GM23338 (cell line): ENCODE data around the gene RXFP1. TPM values are rescaled to one million over a fixed set of nuclear protein-coding genes. Genes with fewer than 3 reads are reported as not detected.

ENCODE experiments used
- ATAC-seq: fragments of 200-7000 bp; cut with Tn5 transposase; 3 replicates; pipeline ENCODE4 v1.9.1; 2020
- DNase-seq: peaks from one replicate; pipeline ENCODE4 v3.0.0-alpha.2; 2015; ENCODE audit warnings: low spot score
- H2AFZ ChIP-seq: fragments of 200-600 bp; sonication (generic); 2 replicates; pipeline ENCODE4 v1.8.0; 2016; ENCODE audit warnings: antibody characterized with exemption, mild to moderate bottlenecking, moderate library complexity
- H3F3A ChIP-seq: fragments of 200-600 bp; sonication (generic); replicated peaks from 2 replicates; pipeline ENCODE4 v1.8.0; 2017; ENCODE audit warnings: antibody characterized with exemption, mixed run types, low read depth
- H3K27ac ChIP-seq: fragments of 200-600 bp; sonication (generic); 2 replicates; pipeline ENCODE4 v1.6.1; 2016; ENCODE audit warnings: low read depth
- H3K27me3 ChIP-seq: fragments of 200-600 bp; sonication (generic); 2 replicates; pipeline ENCODE4 v1.8.0; 2016; ENCODE audit warnings: mild to moderate bottlenecking, mixed run types, moderate library complexity; ENCODE audit not compliant: insufficient read depth
- H3K36me3 ChIP-seq: fragments of 200-600 bp; sonication (generic); 2 replicates; pipeline ENCODE4 v1.8.0; 2016; ENCODE audit warnings: mild to moderate bottlenecking; ENCODE audit not compliant: insufficient read depth
- H3K4me1 ChIP-seq: fragments of 200-600 bp; sonication (generic); 2 replicates; pipeline ENCODE4 v1.8.0; 2016; ENCODE audit warnings: mild to moderate bottlenecking, moderate library complexity; ENCODE audit not compliant: insufficient read depth
- H3K4me2 ChIP-seq: fragments of 200-600 bp; sonication (generic); 2 replicates; pipeline ENCODE4 v1.7.1; 2017; ENCODE audit warnings: mixed run types
- H3K4me3 ChIP-seq: fragments of 200-600 bp; sonication (generic); 2 replicates; pipeline ENCODE4 v1.6.1; 2016; ENCODE audit warnings: mixed run types
- H3K79me2 ChIP-seq: fragments of 200-600 bp; sonication (generic); replicated peaks from 2 replicates; pipeline ENCODE4 v1.8.0; 2017; ENCODE audit warnings: mild to moderate bottlenecking; ENCODE audit not compliant: insufficient read depth
- H3K9me2 ChIP-seq: fragments of 200-600 bp; sonication (generic); 2 replicates; pipeline ENCODE4 v1.8.0; 2017; ENCODE audit not compliant: insufficient read depth
- H4K20me1 ChIP-seq: fragments of 200-600 bp; sonication (generic); replicated peaks from 2 replicates; pipeline ENCODE4 v1.8.0; 2017; ENCODE audit warnings: mild to moderate bottlenecking; ENCODE audit not compliant: insufficient read depth
- H3K27ac Mint-ChIP-seq: 2 replicates; pipeline ENCODE4 v1.8.0; 2020; ENCODE audit warnings: inconsistent platforms, mild to moderate bottlenecking, moderate library complexity, mixed read lengths
- H3K27me3 Mint-ChIP-seq: 3 replicates; pipeline ENCODE4 v1.8.0; 2022; ENCODE audit warnings: low read depth, mild to moderate bottlenecking, moderate library complexity, mixed read lengths, inconsistent platforms; ENCODE audit not compliant: insufficient read depth, poor library complexity
- H3K36me3 Mint-ChIP-seq: 3 replicates; pipeline ENCODE4 v1.8.0; 2021; ENCODE audit warnings: low read depth, mild to moderate bottlenecking, inconsistent platforms, moderate library complexity, mixed read lengths
- H3K4me1 Mint-ChIP-seq: 3 replicates; pipeline ENCODE4 v1.8.0; 2020; ENCODE audit warnings: mild to moderate bottlenecking, inconsistent platforms, mixed read lengths
- H3K4me3 Mint-ChIP-seq: 3 replicates; pipeline ENCODE4 v1.8.0; 2021; ENCODE audit warnings: moderate library complexity, mild to moderate bottlenecking, inconsistent platforms, mixed read lengths
- H3K9me3 Mint-ChIP-seq: 3 replicates; pipeline ENCODE4 v1.8.0; 2020; ENCODE audit warnings: moderate library complexity, mild to moderate bottlenecking, inconsistent platforms, mixed read lengths
- CREB1 ChIP-seq: fragments of 250-450 bp; sonication (Bioruptor Pico); IDR thresholded peaks from 2 replicates; pipeline ENCODE4 v1.5.0; 2020; ENCODE audit warnings: low read depth, mild to moderate bottlenecking, moderate library complexity
- CTCF ChIP-seq, 2 experiments: fragments of 200-600 bp in 1 of 2; sonication (generic) in 1 of 2; conservative IDR thresholded peaks; 2 replicates each; pipeline versions ENCODE4 v1.5.1 to v1.6.1; 2016 to 2017; ENCODE audit warnings: antibody characterized with exemption in 2 of 2, low read depth in 2 of 2, mild to moderate bottlenecking in 2 of 2, moderate library complexity in 1 of 2
- EZH2 ChIP-seq: fragments of 200-600 bp; sonication (generic); IDR thresholded peaks from one replicate; pipeline ENCODE4 v1.8.0; 2017; ENCODE audit warnings: antibody characterized with exemption, mild to moderate bottlenecking, low read depth; ENCODE audit not compliant: unreplicated experiment
- EZH2phosphoT487 ChIP-seq: fragments of 200-600 bp; sonication (generic); IDR thresholded peaks from one replicate; pipeline ENCODE4 v1.8.1; 2018; ENCODE audit warnings: antibody characterized with exemption; ENCODE audit not compliant: unreplicated experiment
- JUNB ChIP-seq: IDR thresholded peaks from one replicate; pipeline ENCODE4 v1.6.1; 2016; ENCODE audit warnings: antibody characterized with exemption; ENCODE audit not compliant: unreplicated experiment
- POLR2AphosphoS5 ChIP-seq: IDR thresholded peaks from 2 replicates; pipeline ENCODE4 v1.6.1; 2016; ENCODE audit warnings: antibody characterized with exemption, low read depth
- REST ChIP-seq: IDR thresholded peaks from one replicate; pipeline ENCODE4 v1.6.1; 2018; ENCODE audit warnings: antibody characterized with exemption; ENCODE audit not compliant: unreplicated experiment
- ZNF114 ChIP-seq: fragments of 250-450 bp; sonication (Bioruptor Pico); IDR thresholded peaks from 2 replicates; pipeline ENCODE4 v1.5.0; 2020; ENCODE audit warnings: mild to moderate bottlenecking, moderate library complexity
- ZNF331 ChIP-seq: fragments of 250-450 bp; sonication (Bioruptor Pico); IDR thresholded peaks from 2 replicates; pipeline ENCODE4 v1.5.0; 2020; ENCODE audit warnings: low read depth, mild to moderate bottlenecking, moderate library complexity
- ZNF462 ChIP-seq: fragments of 250-450 bp; sonication (Bioruptor Pico); IDR thresholded peaks from 2 replicates; pipeline ENCODE4 v1.5.0; 2020; ENCODE audit warnings: mild to moderate bottlenecking, moderate library complexity
- polyA plus RNA-seq: library from polyadenylated mRNA; unstranded; fragments of >200 nt; fragmentation: Nextera tagmentation; extraction: Ambion mirVana; gene quantifications from 2 replicates; pipeline ENCODE4 v1.2.1, GENCODE V29; 2016
- total RNA-seq: library from RNA; depleted of rRNA; stranded (reverse); fragments of >200 nt; shearing (Covaris generic); gene quantifications from 2 replicates; pipeline ENCODE4 v1.2.3, GENCODE V29; 2014
- TF ChIP-seq, protein P1 (sequence below): IDR thresholded peaks from 2 replicates; pipeline ENCODE4 v1.6.1; 2016; ENCODE audit warnings: antibody characterized with exemption

RXFP1 gene
- total and polyA plus RNA-seq, 2 experiments from 2014 or later = 0.63 TPM; not detected in 1

- H3K27me3 Mint-ChIP-seq = no peaks in the 10 kb centered on the region
- Histone ChIP-seq H3K36me3 (no peaks in the 10 kb centered on the region), H3K27ac (no peak overlapping the region), H3F3A (no peaks in the 10 kb centered on the region), H3K9me2 (no peaks in the 10 kb centered on the region), H3K4me3 (no peak overlapping the region), H3K4me1 (no peaks in the 10 kb centered on the region), H2AFZ (no peak overlapping the region), H4K20me1 (no peaks in the 10 kb centered on the region), H3K27me3 (no peaks in the 10 kb centered on the region), H3K79me2 (no peaks in the 10 kb centered on the region), H3K4me2 (no peak overlapping the region)
- H3K27ac Mint-ChIP-seq = no peak overlapping the region
- H3K4me1 Mint-ChIP-seq = no peaks in the 10 kb centered on the region
- DNase-seq = no peak
- ATAC-seq = no peak
- H3K36me3 Mint-ChIP-seq = no peaks in the 10 kb centered on the region
- H3K4me3 Mint-ChIP-seq = no peak overlapping the region
- no peaks in the 10 kb centered on the region for H3K9me3 Mint-ChIP-seq
- TF ChIP-seq CTCF (conservative IDR thresholded peaks at IDR 0.05; ENCODE audit: low read depth in 2 of 2) (no peak), ZNF331 (no peak), ZNF114 (CRISPR knock-in tag) (no peak), EZH2phosphoT487 (no peak), CREB1 (CRISPR knock-in tag) (no peak), JUNB (no peak), REST (no peak), EZH2 (no peak), ZNF462 (no peak), POLR2AphosphoS5 (no peak)
- TF ChIP-seq, protein P1, sequence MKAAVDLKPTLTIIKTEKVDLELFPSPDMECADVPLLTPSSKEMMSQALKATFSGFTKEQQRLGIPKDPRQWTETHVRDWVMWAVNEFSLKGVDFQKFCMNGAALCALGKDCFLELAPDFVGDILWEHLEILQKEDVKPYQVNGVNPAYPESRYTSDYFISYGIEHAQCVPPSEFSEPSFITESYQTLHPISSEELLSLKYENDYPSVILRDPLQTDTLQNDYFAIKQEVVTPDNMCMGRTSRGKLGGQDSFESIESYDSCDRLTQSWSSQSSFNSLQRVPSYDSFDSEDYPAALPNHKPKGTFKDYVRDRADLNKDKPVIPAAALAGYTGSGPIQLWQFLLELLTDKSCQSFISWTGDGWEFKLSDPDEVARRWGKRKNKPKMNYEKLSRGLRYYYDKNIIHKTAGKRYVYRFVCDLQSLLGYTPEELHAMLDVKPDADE = no peak
These were observed 96.3 kb downstream of the RXFP1 start for GRCh38 chr4:158617956-158618355.
